Type B pancreatic cell (in vitro differentiated cells): Measurements from ENCODE around the gene ANKRD23. TPM values are rescaled to one million over a fixed set of nuclear protein-coding genes. Genes with fewer than 3 reads are reported as not detected.
"Not testable (repeated sequence)": the region's sequence is repeated elsewhere in the genome, so short reads cannot be mapped to it uniquely, and the experiment has no call there.

Experiments used
- DNase-seq: peaks from one replicate; pipeline ENCODE4 v3.0.0; 2021; ENCODE audit warnings: mixed read lengths; ENCODE audit not compliant: unreplicated experiment; ENCODE audit errors: extremely low spot score
- H3K27ac Mint-ChIP-seq: 2 replicates; pipeline ENCODE4 v1.8.0; 2021; ENCODE audit warnings: mild to moderate bottlenecking, mixed read lengths
- H3K27me3 Mint-ChIP-seq: 2 replicates; pipeline ENCODE4 v1.8.0; 2021; ENCODE audit warnings: mixed read lengths
- H3K36me3 Mint-ChIP-seq: 2 replicates; pipeline ENCODE4 v1.8.0; 2021; ENCODE audit warnings: mixed read lengths
- H3K4me1 Mint-ChIP-seq: one replicate; pipeline ENCODE4 v1.8.0; 2021; ENCODE audit warnings: mixed read lengths; ENCODE audit not compliant: unreplicated experiment
- H3K4me3 Mint-ChIP-seq: 2 replicates; pipeline ENCODE4 v1.8.0; 2021; ENCODE audit warnings: mild to moderate bottlenecking, mixed read lengths
- H3K9me3 Mint-ChIP-seq: 2 replicates; pipeline ENCODE4 v1.8.0; 2021; ENCODE audit warnings: mixed read lengths
- CTCF ChIP-seq: fragments of 200-600 bp; sonication (generic); conservative IDR thresholded peaks from 2 replicates; pipeline ENCODE4 v1.5.0; 2021; ENCODE audit warnings: antibody characterized with exemption, mild to moderate bottlenecking
- total RNA-seq: library from RNA; stranded (reverse); gene quantifications from 2 replicates; pipeline ENCODE4 v1.2.1, GENCODE V29; 2021; ENCODE audit warnings: low replicate concordance

ANKRD23 gene
- total RNA-seq, 1 donor from 2014 or later: 8.1 TPM

- Mint-ChIP-seq H3K27ac (no peak overlapping the region), H3K36me3 (no peaks in the 10 kb centered on the region), H3K4me3 (no peak overlapping the region), H3K9me3 (no peaks in the 10 kb centered on the region), H3K4me1 (no peaks in the 10 kb centered on the region), H3K27me3 (no peaks in the 10 kb centered on the region)
- TF ChIP-seq CTCF: no peak
- no peak for DNase-seq
Measured at GRCh38 chr2:96798733-96799622, 44.8 kb downstream of the ANKRD23 start.

- no peaks in the 10 kb centered on the region for H3K9me3 Mint-ChIP-seq
- no peak overlapping the region for H3K4me3 Mint-ChIP-seq
- no peak for DNase-seq
- no peak for TF ChIP-seq CTCF
- no peaks in the 10 kb centered on the region for H3K27me3 Mint-ChIP-seq
- peaks cover 5% of the 10 kb centered on the region for H3K4me1 Mint-ChIP-seq
- no peak overlapping the region for H3K27ac Mint-ChIP-seq
- no peaks in the 10 kb centered on the region for H3K36me3 Mint-ChIP-seq
Measured at GRCh38 chr2:96797066-96797625, 46.7 kb downstream of the ANKRD23 start.

- H3K36me3 Mint-ChIP-seq, H3K27ac Mint-ChIP-seq, H3K9me3 Mint-ChIP-seq, H3K4me3 Mint-ChIP-seq, H3K27me3 Mint-ChIP-seq, H3K4me1 Mint-ChIP-seq, DNase-seq: not testable (repeated sequence)
Measured at GRCh38 chr2:96796497-96796896, 47.3 kb downstream of the ANKRD23 start.

- Mint-ChIP-seq H3K36me3 (no peaks in the 10 kb centered on the region), H3K4me3 (no peak overlapping the region), H3K9me3 (no peaks in the 10 kb centered on the region), H3K4me1 (peaks cover 5% of the 10 kb centered on the region), H3K27me3 (no peaks in the 10 kb centered on the region), H3K27ac (no peak overlapping the region)
- no peak for DNase-seq
- no peak for TF ChIP-seq CTCF
Measured at GRCh38 chr2:96795076-96795475, 48.7 kb downstream of the ANKRD23 start.

- no peaks in the 10 kb centered on the region for H3K27me3 Mint-ChIP-seq
- H3K4me1 Mint-ChIP-seq: peaks cover 5% of the 10 kb centered on the region
- H3K4me3 Mint-ChIP-seq: no peak overlapping the region
- no peaks in the 10 kb centered on the region for H3K36me3 Mint-ChIP-seq
- TF ChIP-seq CTCF: no peak
- H3K27ac Mint-ChIP-seq: no peak overlapping the region
- H3K9me3 Mint-ChIP-seq: no peaks in the 10 kb centered on the region
- no peak for DNase-seq
Measured at GRCh38 chr2:96792772-96793749, 50.8 kb downstream of the ANKRD23 start.
